H1 (cell line): Measurements from ENCODE around the gene NME7.

Source experiments
- EP300 ChIP-seq, 2 experiments: IDR thresholded peaks; 1 replicate in 1 of 2; 2 replicates in 1 of 2; pipeline ENCODE4 v1.6.1; 2011 to 2012; ENCODE audit warnings: low read depth in 2 of 2, low read length in 2 of 2, mild to moderate bottlenecking in 2 of 2, borderline replicate concordance in 1 of 2, inconsistent platforms in 1 of 2, moderate library complexity in 1 of 2
- KDM1A ChIP-seq: fragments of 200-600, 300-600 bp; sonication (generic); IDR thresholded peaks from 2 replicates; pipeline ENCODE4 v1.7.1; 2016; ENCODE audit warnings: mild to moderate bottlenecking, low read length, borderline replicate concordance
- POLR2A ChIP-seq, 2 experiments: IDR thresholded peaks; 1 replicate in 1 of 2; 2 replicates in 1 of 2; pipeline ENCODE4 v1.6.1; 2011; ENCODE audit warnings: low read depth in 2 of 2, low read length in 2 of 2, mild to moderate bottlenecking in 2 of 2; ENCODE audit errors: control extremely low read depth in 1 of 2
- POLR2AphosphoS5 ChIP-seq: IDR thresholded peaks from 2 replicates; pipeline ENCODE4 v1.6.1; 2011; ENCODE audit warnings: low read depth, low read length
- RAD21 ChIP-seq, 2 experiments: IDR thresholded peaks in 1 of 2; conservative IDR thresholded peaks in 1 of 2; 2 replicates each; pipeline ENCODE4 v1.6.1; 2011; ENCODE audit warnings: low read depth in 2 of 2, low read length in 2 of 2, improper control_type of control experiment in 1 of 2, inconsistent platforms in 1 of 2, mild to moderate bottlenecking in 1 of 2, moderate library complexity in 1 of 2
- RXRA ChIP-seq: IDR thresholded peaks from 2 replicates; pipeline ENCODE4 v1.6.1; 2011; ENCODE audit warnings: low read depth, mild to moderate bottlenecking, low read length, moderate library complexity; ENCODE audit not compliant: insufficient read depth
- SIN3A ChIP-seq, 2 experiments: IDR thresholded peaks in 1 of 2; conservative IDR thresholded peaks in 1 of 2; 2 replicates each; pipeline ENCODE4 v1.6.1; 2011 to 2012; ENCODE audit warnings: low read length in 2 of 2, improper control_type of control experiment in 1 of 2, low read depth in 1 of 2, mild to moderate bottlenecking in 1 of 2
- SIX5 ChIP-seq: IDR thresholded peaks from 2 replicates; pipeline ENCODE4 v1.6.1; 2011; ENCODE audit warnings: mild to moderate bottlenecking, low read depth, low read length
- USF2 ChIP-seq: IDR thresholded peaks from 2 replicates; pipeline ENCODE4 v1.6.1; 2011; ENCODE audit warnings: low read length, improper control_type of control experiment
- YY1 ChIP-seq: IDR thresholded peaks from 2 replicates; pipeline ENCODE4 v1.6.1; 2011; ENCODE audit warnings: low read depth, mild to moderate bottlenecking, low read length
- ZNF274 ChIP-seq: IDR thresholded peaks from 2 replicates; pipeline ENCODE4 v1.7.0; 2012; ENCODE audit warnings: low read length, borderline replicate concordance; ENCODE audit errors: extremely low read depth
- TF ChIP-seq, protein P1 (sequence below), 3 experiments: IDR thresholded peaks; 1 replicate in 2 of 3; 2 replicates in 1 of 3; pipeline versions ENCODE4 v1.5.1 to v1.6.1; 2011; ENCODE audit warnings: low read length in 3 of 3, mild to moderate bottlenecking in 3 of 3, inconsistent platforms in 2 of 3, low read depth in 1 of 3, moderate library complexity in 1 of 3; ENCODE audit not compliant: insufficient read depth in 1 of 3; ENCODE audit errors: control extremely low read depth in 1 of 3
- TF ChIP-seq, protein P2 (sequence below): IDR thresholded peaks from 2 replicates; pipeline ENCODE4 v1.6.1; 2012; ENCODE audit warnings: low read length, inconsistent platforms

DNA sequence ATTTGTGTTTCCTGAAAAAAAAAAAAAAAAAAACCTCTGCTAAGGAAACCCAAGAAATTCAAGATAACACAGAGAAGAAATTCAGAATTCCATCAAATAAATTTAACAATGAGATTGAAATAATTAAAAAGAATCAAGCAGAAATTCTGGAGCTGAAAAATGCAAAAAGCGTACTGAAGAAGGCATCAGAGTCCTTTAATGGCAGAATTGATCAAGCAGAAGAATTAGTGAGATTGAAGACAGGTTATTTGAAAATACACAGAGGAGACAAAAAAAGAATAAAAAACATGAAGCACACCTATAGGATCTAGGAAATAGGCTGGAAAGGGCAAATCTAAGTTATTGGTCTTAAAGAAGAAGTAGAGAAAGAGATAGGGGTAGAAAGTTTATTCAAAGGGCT, 38.2 kb downstream of the NME7 start:
- TF ChIP-seq KDM1A (no peak), YY1 (no peak), SIN3A (conservative IDR thresholded peaks at IDR 0.05 in 1 of 2, IDR thresholded peaks at IDR 0.05 in 1 of 2; ENCODE audit: low read depth in 1 of 2, low read length in 2 of 2) (no peak), RAD21 (IDR thresholded peaks at IDR 0.05 in 1 of 2, conservative IDR thresholded peaks at IDR 0.05 in 1 of 2; ENCODE audit: low read depth in 2 of 2, low read length in 2 of 2) (no peak), POLR2A (IDR thresholded peaks at IDR 0.05; ENCODE audit: control extremely low read depth in 1 of 2, low read depth in 2 of 2, low read length in 2 of 2) (no peak), EP300 (IDR thresholded peaks at IDR 0.05; ENCODE audit: borderline replicate concordance in 1 of 2, low read depth in 2 of 2, low read length in 2 of 2) (no peak), ZNF274 (no peak), USF2 (no peak), POLR2AphosphoS5 (no peak), RXRA (no peak), SIX5 (no peak)
- TF ChIP-seq, protein P1, sequence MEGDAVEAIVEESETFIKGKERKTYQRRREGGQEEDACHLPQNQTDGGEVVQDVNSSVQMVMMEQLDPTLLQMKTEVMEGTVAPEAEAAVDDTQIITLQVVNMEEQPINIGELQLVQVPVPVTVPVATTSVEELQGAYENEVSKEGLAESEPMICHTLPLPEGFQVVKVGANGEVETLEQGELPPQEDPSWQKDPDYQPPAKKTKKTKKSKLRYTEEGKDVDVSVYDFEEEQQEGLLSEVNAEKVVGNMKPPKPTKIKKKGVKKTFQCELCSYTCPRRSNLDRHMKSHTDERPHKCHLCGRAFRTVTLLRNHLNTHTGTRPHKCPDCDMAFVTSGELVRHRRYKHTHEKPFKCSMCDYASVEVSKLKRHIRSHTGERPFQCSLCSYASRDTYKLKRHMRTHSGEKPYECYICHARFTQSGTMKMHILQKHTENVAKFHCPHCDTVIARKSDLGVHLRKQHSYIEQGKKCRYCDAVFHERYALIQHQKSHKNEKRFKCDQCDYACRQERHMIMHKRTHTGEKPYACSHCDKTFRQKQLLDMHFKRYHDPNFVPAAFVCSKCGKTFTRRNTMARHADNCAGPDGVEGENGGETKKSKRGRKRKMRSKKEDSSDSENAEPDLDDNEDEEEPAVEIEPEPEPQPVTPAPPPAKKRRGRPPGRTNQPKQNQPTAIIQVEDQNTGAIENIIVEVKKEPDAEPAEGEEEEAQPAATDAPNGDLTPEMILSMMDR (IDR thresholded peaks at IDR 0.05; ENCODE audit: control extremely low read depth in 1 of 3, insufficient read depth in 1 of 3, low read depth in 1 of 3, low read length in 3 of 3), result no peak
- TF ChIP-seq, protein P2, sequence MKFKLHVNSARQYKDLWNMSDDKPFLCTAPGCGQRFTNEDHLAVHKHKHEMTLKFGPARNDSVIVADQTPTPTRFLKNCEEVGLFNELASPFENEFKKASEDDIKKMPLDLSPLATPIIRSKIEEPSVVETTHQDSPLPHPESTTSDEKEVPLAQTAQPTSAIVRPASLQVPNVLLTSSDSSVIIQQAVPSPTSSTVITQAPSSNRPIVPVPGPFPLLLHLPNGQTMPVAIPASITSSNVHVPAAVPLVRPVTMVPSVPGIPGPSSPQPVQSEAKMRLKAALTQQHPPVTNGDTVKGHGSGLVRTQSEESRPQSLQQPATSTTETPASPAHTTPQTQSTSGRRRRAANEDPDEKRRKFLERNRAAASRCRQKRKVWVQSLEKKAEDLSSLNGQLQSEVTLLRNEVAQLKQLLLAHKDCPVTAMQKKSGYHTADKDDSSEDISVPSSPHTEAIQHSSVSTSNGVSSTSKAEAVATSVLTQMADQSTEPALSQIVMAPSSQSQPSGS, result no peak
